Endothelial cell (in vitro differentiated cells): ENCODE results near the gene HEPN1. TPM values are rescaled to one million over a fixed set of nuclear protein-coding genes. Genes with fewer than 3 reads are reported as not detected.
A peak's percentile ranks its signal among the peaks of the same experiment; 100 is the strongest.

Source experiments
- DNase-seq: peaks from one replicate; pipeline ENCODE4 v3.0.0; 2021; ENCODE audit warnings: low spot score
- H3K27ac Mint-ChIP-seq: one replicate; pipeline ENCODE4 v1.8.0; 2021; ENCODE audit warnings: mixed read lengths, inconsistent platforms; ENCODE audit not compliant: unreplicated experiment
- H3K27me3 Mint-ChIP-seq: one replicate; pipeline ENCODE4 v1.8.0; 2021; ENCODE audit warnings: mild to moderate bottlenecking, moderate library complexity, mixed read lengths, inconsistent platforms; ENCODE audit not compliant: unreplicated experiment
- H3K36me3 Mint-ChIP-seq: one replicate; pipeline ENCODE4 v1.8.0; 2021; ENCODE audit warnings: mild to moderate bottlenecking, low read depth, mixed read lengths, inconsistent platforms; ENCODE audit not compliant: unreplicated experiment
- H3K4me1 Mint-ChIP-seq: one replicate; pipeline ENCODE4 v1.8.0; 2021; ENCODE audit warnings: mild to moderate bottlenecking, mixed read lengths, inconsistent platforms; ENCODE audit not compliant: unreplicated experiment
- H3K4me3 Mint-ChIP-seq: one replicate; pipeline ENCODE4 v1.8.0; 2021; ENCODE audit warnings: mild to moderate bottlenecking, mixed read lengths, inconsistent platforms; ENCODE audit not compliant: unreplicated experiment
- H3K9me3 Mint-ChIP-seq: one replicate; pipeline ENCODE4 v1.8.0; 2021; ENCODE audit warnings: mixed read lengths, inconsistent platforms; ENCODE audit not compliant: unreplicated experiment
- total RNA-seq: library from RNA; stranded (reverse); fragmentation: NEBNext Ultra II Directional; extraction: Animal tissue kit (Norgen Biotek cat#: 25700); gene quantifications from one replicate; pipeline ENCODE4 v1.2.1, GENCODE V29; 2021; ENCODE audit not compliant: unreplicated experiment
- TF ChIP-seq, protein P1 (sequence below): fragments of 200-600 bp; sonication (generic); IDR thresholded peaks from one replicate; pipeline ENCODE4 v1.5.0; 2021; ENCODE audit warnings: antibody characterized with exemption; ENCODE audit not compliant: unreplicated experiment

Gene HEPN1
- total RNA-seq, 1 donor from 2014 or later: not detected

DNA sequence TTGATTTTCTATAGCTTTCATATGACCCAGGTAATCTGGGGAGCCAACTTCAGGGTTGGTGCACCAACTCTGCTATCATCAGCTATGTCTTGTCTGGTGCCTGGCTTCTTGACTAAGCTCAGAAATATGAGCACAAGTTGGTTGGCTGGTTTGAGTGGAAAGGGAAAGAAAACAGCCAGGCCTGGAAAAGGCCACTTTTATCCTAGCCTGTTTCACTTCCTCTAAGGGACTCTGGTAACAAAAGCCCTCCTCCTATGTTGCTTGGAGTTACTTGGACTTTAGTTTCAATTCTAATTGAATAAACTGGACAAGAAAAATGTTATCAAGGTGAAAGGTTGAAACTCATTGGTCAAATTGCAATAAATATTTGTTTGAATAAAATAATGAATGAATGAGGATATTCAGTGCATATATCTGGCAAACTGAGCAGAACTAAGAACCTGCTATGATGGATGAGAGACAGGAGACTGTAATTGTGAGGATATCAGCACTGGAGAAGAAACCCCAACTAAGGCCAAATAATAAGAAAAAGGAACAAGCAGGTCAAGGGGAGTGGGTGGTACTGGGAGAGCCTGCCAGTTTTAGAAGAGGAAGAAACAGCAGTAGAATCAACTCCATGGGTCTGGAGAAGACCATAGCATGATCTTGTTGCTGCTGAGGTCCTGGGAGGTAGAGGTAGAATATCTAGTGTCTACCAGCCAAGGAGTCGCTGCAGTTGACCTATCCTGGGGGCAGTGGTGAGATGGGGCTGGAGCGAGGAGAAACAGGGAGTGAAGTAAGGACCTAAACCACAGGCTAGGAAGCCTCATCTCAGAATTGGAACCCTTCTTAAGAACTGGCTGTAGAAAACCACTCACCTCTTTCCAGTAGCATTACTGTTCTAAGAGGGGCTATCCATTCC lies 29.6 kb upstream of the HEPN1 start:
- H3K36me3 Mint-ChIP-seq: peaks cover 37% of the 10 kb centered on the region
- no peaks in the 10 kb centered on the region for H3K9me3 Mint-ChIP-seq
- peaks cover 27% of the 10 kb centered on the region for H3K4me1 Mint-ChIP-seq
- no peak for DNase-seq
- H3K27me3 Mint-ChIP-seq: peaks cover 1% of the 10 kb centered on the region
- H3K4me3 Mint-ChIP-seq: no peak overlapping the region
- TF ChIP-seq, protein P1, sequence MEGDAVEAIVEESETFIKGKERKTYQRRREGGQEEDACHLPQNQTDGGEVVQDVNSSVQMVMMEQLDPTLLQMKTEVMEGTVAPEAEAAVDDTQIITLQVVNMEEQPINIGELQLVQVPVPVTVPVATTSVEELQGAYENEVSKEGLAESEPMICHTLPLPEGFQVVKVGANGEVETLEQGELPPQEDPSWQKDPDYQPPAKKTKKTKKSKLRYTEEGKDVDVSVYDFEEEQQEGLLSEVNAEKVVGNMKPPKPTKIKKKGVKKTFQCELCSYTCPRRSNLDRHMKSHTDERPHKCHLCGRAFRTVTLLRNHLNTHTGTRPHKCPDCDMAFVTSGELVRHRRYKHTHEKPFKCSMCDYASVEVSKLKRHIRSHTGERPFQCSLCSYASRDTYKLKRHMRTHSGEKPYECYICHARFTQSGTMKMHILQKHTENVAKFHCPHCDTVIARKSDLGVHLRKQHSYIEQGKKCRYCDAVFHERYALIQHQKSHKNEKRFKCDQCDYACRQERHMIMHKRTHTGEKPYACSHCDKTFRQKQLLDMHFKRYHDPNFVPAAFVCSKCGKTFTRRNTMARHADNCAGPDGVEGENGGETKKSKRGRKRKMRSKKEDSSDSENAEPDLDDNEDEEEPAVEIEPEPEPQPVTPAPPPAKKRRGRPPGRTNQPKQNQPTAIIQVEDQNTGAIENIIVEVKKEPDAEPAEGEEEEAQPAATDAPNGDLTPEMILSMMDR: no peak
- H3K27ac Mint-ChIP-seq: no peak overlapping the region

DNA sequence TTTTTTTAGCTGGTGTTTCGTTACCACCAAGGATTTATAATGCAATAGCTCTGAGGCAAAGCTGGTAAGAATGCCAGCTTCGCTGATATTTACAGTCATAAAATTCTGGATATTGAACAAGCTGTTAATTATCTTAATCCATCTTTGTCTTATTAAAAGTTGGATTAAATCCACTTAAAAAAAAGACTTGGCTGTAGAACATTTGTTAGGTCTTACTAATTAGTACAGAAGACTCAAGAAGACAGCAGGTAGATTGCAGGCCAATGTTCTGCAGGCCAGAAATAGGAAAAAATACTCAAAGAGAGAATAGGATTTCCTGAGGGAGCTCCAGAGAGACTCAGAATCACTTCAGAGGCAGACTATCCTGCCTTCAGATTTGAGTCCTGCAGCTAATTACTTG lies 28.9 kb upstream of the HEPN1 start:
- H3K36me3 Mint-ChIP-seq: peaks cover 43% of the 10 kb centered on the region
- peaks cover 1% of the 10 kb centered on the region for H3K27me3 Mint-ChIP-seq
- TF ChIP-seq, protein P1: no peak
- H3K4me1 Mint-ChIP-seq: peaks cover 28% of the 10 kb centered on the region
- H3K27ac Mint-ChIP-seq: no peak overlapping the region
- H3K9me3 Mint-ChIP-seq: no peaks in the 10 kb centered on the region
- no peak overlapping the region for H3K4me3 Mint-ChIP-seq
- DNase-seq: no peak

DNA sequence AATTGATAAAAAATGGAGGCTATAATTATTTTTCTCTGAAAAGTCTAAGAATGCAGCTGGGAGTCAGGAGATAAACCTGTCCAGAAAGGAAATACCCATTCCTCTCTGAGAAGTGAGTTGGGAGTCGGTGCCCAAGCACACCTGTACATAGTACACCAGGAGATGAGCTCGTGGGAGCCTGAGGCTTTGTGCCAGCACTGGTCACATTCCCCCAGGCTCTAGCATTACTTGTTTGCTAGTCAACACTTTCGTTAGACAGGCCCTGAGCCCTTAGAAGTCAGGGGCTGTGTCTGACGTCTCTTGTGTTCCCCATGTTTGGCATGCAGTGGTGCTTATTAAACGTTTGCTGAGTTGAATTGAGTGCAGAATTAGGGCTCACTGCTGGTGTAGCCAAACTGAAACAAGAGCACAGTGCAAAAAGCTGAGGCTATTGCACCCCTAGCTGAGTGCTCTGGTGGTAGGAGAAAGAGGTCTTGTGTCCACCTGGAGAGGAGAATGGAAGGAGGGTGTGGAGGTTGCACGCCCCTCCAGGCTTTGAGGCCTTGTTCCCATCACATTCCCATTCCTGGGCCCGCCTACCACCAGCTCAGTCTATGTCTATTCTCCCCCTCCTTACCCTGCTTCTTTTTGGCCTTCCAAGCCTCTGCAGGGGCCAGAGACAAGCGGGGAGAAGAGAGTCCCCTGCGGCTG lies 28.2 kb upstream of the HEPN1 start:
- peak; percentile 1 for DNase-seq
- Mint-ChIP-seq H3K27me3 (peaks cover 1% of the 10 kb centered on the region), H3K36me3 (peaks cover 38% of the 10 kb centered on the region), H3K4me3 (no peak overlapping the region), H3K27ac (no peak overlapping the region), H3K4me1 (peaks cover 24% of the 10 kb centered on the region), H3K9me3 (no peaks in the 10 kb centered on the region)
- TF ChIP-seq, protein P1: no peak

DNA sequence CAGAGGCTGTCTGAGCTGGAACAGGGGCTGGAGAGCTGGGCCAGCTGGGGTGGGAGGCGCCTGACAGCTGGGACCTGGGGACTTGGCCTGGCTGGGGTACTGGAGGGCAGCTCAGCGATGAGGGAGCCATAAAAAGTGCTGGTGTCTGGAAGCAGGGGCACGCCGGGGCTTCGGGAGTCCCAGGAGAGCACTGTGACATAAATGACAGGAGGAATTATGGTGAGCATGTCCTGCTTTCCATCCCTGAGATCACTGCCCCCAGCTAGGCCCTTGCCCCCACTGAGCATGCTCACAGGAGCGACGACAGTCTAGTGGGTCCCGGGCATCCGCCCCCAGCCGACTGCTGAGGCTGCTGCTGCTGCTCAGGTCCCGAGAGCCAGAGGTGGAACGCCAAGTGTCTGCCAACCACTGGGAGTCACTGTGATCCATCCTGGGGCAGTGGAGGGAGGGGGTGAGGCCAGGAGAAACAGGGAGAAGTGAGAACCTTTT lies 27.6 kb upstream of the HEPN1 start:
- H3K9me3 Mint-ChIP-seq: no peaks in the 10 kb centered on the region
- peaks cover 35% of the 10 kb centered on the region for H3K36me3 Mint-ChIP-seq
- H3K4me1 Mint-ChIP-seq: peaks cover 30% of the 10 kb centered on the region
- TF ChIP-seq, protein P1: no peak
- H3K4me3 Mint-ChIP-seq: no peak overlapping the region
- H3K27ac Mint-ChIP-seq: no peak overlapping the region
- H3K27me3 Mint-ChIP-seq: peaks cover 1% of the 10 kb centered on the region
- DNase-seq: peak; percentile 5
